OCI-LY3 (cell line): ENCODE measurements around the gene AP2A2.
"Not testable (repeated sequence)": the region's sequence is repeated elsewhere in the genome, so short reads cannot be mapped to it uniquely, and the experiment has no call there.

Source experiments
- H2AFZ ChIP-seq: fragments of 200-600, 300-600 bp; shearing (Covaris generic); 2 replicates; pipeline ENCODE4 v1.6.0; 2014; ENCODE audit warnings: antibody characterized with exemption, low read depth, low read length
- H3K27ac ChIP-seq: fragments of 200-600, 300-600 bp; sonication (generic); 2 replicates; pipeline ENCODE4 v1.5.1; 2014; ENCODE audit warnings: mild to moderate bottlenecking, low read length, moderate library complexity, mixed read lengths
- H3K27me3 ChIP-seq: fragments of 200-600, 300-600 bp; sonication (generic); 2 replicates; pipeline ENCODE4 v1.6.1; 2014; ENCODE audit warnings: low read depth, low read length, mixed read lengths
- H3K36me3 ChIP-seq: fragments of 200-600, 300-600 bp; sonication (generic); replicated peaks from 2 replicates; pipeline ENCODE3; 2014; ENCODE audit warnings: low read depth, low read length, mixed read lengths
- H3K4me1 ChIP-seq: fragments of 300-600, 200-600 bp; sonication (generic); 2 replicates; pipeline ENCODE4 v1.6.1; 2014; ENCODE audit warnings: low read length, mixed read lengths
- H3K4me2 ChIP-seq: fragments of 200-600, 300-600 bp; sonication (generic); 2 replicates; pipeline ENCODE4 v1.6.1; 2014; ENCODE audit warnings: low read length, mixed read lengths
- H3K4me3 ChIP-seq: fragments of 300-600, 200-600 bp; sonication (generic); 2 replicates; pipeline ENCODE4 v1.5.1; 2014; ENCODE audit warnings: antibody characterized with exemption, mild to moderate bottlenecking, low read length, moderate library complexity
- H3K79me2 ChIP-seq: fragments of 300-600, 200-600 bp; shearing (Covaris generic); 2 replicates; pipeline ENCODE4 v1.6.1; 2014; ENCODE audit warnings: mild to moderate bottlenecking, low read length, mixed read lengths
- H3K9ac ChIP-seq: fragments of 300-600, 200-600 bp; shearing (Covaris generic); 2 replicates; pipeline ENCODE4 v1.6.0; 2014; ENCODE audit warnings: mild to moderate bottlenecking, low read length, moderate library complexity
- H3K9me3 ChIP-seq: fragments of 200-600, 300-600 bp; shearing (Covaris generic); 2 replicates; pipeline ENCODE4 v1.6.1; 2014; ENCODE audit warnings: low read length, mixed read lengths; ENCODE audit not compliant: insufficient read depth
- H4K20me1 ChIP-seq: fragments of 200-600, 300-600 bp; sonication (generic); 2 replicates; pipeline ENCODE4 v1.6.1; 2016; ENCODE audit warnings: low read length, mixed read lengths; ENCODE audit not compliant: insufficient read depth
- EZH2phosphoT487 ChIP-seq: fragments of 200-600 bp; shearing (Covaris generic); IDR thresholded peaks from 2 replicates; pipeline ENCODE4 v1.6.1; 2018; ENCODE audit warnings: antibody characterized with exemption, mixed run types, low read depth
- TF ChIP-seq, protein P1 (sequence below): fragments of 200-600, 300-600 bp; sonication (generic); IDR thresholded peaks from 2 replicates; pipeline ENCODE4 v1.5.1; 2014; ENCODE audit warnings: antibody characterized with exemption, low read length, low read depth

Gene AP2A2

DNA sequence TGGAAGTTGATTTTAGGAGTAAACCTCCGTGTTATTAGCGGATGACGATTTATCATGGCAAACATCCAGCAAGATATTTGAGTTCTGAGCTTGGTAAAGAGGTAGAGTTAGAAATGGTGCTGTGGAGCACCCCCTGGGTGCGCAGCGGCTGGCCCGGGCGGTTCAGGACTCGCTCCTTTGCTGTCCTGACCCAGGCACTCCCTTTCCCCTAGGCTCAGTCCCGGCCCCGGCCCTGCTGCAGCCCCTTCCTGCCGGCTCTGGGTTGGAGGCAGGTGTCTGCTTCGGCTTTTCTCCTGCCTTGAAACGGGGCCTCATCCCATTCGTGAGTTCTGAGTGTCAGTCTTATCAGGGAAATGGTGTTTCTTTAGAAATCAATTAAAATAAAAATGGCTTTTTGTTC lies 33.4 kb downstream of the AP2A2 start:
- no peaks in the 10 kb centered on the region for H3K27me3 ChIP-seq
- no peak overlapping the region for H3K4me3 ChIP-seq
- H3K27ac ChIP-seq: no peak overlapping the region
- H4K20me1 ChIP-seq: peaks cover 19% of the 10 kb centered on the region; the same call in 1 of the 2 replicates
- no peaks in the 10 kb centered on the region for H3K4me1 ChIP-seq
- peaks cover 23% of the 10 kb centered on the region for H3K79me2 ChIP-seq
- no peak for TF ChIP-seq EZH2phosphoT487
- TF ChIP-seq, protein P1, sequence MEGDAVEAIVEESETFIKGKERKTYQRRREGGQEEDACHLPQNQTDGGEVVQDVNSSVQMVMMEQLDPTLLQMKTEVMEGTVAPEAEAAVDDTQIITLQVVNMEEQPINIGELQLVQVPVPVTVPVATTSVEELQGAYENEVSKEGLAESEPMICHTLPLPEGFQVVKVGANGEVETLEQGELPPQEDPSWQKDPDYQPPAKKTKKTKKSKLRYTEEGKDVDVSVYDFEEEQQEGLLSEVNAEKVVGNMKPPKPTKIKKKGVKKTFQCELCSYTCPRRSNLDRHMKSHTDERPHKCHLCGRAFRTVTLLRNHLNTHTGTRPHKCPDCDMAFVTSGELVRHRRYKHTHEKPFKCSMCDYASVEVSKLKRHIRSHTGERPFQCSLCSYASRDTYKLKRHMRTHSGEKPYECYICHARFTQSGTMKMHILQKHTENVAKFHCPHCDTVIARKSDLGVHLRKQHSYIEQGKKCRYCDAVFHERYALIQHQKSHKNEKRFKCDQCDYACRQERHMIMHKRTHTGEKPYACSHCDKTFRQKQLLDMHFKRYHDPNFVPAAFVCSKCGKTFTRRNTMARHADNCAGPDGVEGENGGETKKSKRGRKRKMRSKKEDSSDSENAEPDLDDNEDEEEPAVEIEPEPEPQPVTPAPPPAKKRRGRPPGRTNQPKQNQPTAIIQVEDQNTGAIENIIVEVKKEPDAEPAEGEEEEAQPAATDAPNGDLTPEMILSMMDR: no peak
- H3K9ac ChIP-seq: no peak overlapping the region
- no peak overlapping the region for H2AFZ ChIP-seq
- no peaks in the 10 kb centered on the region for H3K9me3 ChIP-seq
- peaks cover 4% of the 10 kb centered on the region for H3K36me3 ChIP-seq
- H3K4me2 ChIP-seq: no peak overlapping the region

- peaks cover 4% of the 10 kb centered on the region for H3K36me3 ChIP-seq
- peaks cover 20% of the 10 kb centered on the region for H3K79me2 ChIP-seq
- TF ChIP-seq EZH2phosphoT487: no peak
- TF ChIP-seq, protein P1: no peak
These were observed 33.9 kb downstream of the AP2A2 start for GRCh38 chr11:959608-960007.

GRCh38 chr11:961310-961920 lies 35.7 kb downstream of the AP2A2 start:
- H3K4me2 ChIP-seq, H3K36me3 ChIP-seq, H3K9ac ChIP-seq, H3K27me3 ChIP-seq, H2AFZ ChIP-seq, H3K4me3 ChIP-seq, H3K9me3 ChIP-seq, H3K27ac ChIP-seq, H3K4me1 ChIP-seq: not testable (repeated sequence)
- Histone ChIP-seq H4K20me1 (peaks cover 12% of the 10 kb centered on the region; the same call in 1 of the 2 replicates), H3K79me2 (peaks cover 15% of the 10 kb centered on the region)

More at GRCh38 chr11:959608-960007, 33.9 kb downstream of the AP2A2 start:
- Histone ChIP-seq H3K9ac (no peak overlapping the region), H2AFZ (no peak overlapping the region), H4K20me1 (peaks cover 19% of the 10 kb centered on the region; the same call in 1 of the 2 replicates), H3K4me2 (no peak overlapping the region), H3K27ac (no peak overlapping the region), H3K4me3 (no peak overlapping the region), H3K4me1 (no peaks in the 10 kb centered on the region), H3K27me3 (no peaks in the 10 kb centered on the region), H3K9me3 (no peaks in the 10 kb centered on the region)

DNA sequence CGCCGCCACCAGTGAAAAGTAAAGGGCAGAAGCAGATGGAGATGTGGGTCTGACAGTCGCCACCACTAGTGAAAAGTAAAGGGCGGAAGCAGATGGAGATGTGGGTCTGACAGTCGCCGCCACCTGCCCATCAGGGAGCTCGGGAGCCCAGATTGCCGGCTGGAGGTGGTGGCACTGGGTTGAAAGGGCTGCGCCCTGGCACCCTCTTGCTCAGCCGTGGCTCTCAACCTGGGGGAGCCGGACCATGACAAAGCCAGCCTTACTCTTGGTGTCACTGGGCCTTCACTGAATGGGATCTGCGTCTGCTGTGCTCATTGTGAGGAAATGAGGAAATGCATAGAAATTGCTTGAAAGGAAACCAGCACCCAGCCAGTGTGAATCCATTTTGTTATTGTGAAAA lies 36.3 kb downstream of the AP2A2 start:
- no peak overlapping the region for H3K4me2 ChIP-seq
- H3K9ac ChIP-seq: no peak overlapping the region
- H3K79me2 ChIP-seq: peaks cover 10% of the 10 kb centered on the region
- H3K36me3 ChIP-seq: peaks cover 4% of the 10 kb centered on the region
- peaks cover 9% of the 10 kb centered on the region; the same call in 1 of the 2 replicates for H4K20me1 ChIP-seq
- H3K27ac ChIP-seq: no peak overlapping the region
- H3K27me3 ChIP-seq: no peaks in the 10 kb centered on the region
- no peak overlapping the region for H3K4me3 ChIP-seq
- no peak overlapping the region for H2AFZ ChIP-seq
- TF ChIP-seq, protein P1: no peak
- no peak for TF ChIP-seq EZH2phosphoT487
- no peaks in the 10 kb centered on the region for H3K9me3 ChIP-seq
- H3K4me1 ChIP-seq: no peaks in the 10 kb centered on the region
